ENCODE data around the gene COG5.

DNA sequence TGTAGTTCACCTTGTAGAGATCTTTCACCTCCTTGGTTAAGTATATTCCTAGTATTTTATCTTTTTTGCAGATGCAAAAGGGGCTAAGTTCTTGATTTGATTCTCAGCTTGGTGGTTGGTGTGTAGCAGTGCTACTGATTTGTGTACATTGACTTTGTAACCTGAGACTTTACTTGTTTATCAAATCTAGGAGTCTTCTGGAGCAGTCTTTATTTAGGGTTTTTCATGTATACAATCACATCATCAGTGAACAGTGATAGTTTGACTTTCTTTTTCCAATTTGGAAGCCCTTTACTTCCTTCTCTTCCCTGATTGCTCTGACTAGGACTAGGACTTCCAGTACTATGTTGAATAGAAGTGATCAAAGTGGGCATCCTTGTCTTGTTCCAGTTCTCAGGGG lies 60.0 kb downstream of the COG5 start:
- TF ChIP-seq, protein P1, sequence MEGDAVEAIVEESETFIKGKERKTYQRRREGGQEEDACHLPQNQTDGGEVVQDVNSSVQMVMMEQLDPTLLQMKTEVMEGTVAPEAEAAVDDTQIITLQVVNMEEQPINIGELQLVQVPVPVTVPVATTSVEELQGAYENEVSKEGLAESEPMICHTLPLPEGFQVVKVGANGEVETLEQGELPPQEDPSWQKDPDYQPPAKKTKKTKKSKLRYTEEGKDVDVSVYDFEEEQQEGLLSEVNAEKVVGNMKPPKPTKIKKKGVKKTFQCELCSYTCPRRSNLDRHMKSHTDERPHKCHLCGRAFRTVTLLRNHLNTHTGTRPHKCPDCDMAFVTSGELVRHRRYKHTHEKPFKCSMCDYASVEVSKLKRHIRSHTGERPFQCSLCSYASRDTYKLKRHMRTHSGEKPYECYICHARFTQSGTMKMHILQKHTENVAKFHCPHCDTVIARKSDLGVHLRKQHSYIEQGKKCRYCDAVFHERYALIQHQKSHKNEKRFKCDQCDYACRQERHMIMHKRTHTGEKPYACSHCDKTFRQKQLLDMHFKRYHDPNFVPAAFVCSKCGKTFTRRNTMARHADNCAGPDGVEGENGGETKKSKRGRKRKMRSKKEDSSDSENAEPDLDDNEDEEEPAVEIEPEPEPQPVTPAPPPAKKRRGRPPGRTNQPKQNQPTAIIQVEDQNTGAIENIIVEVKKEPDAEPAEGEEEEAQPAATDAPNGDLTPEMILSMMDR (IDR thresholded peaks at IDR 0.05 in 2 of 3, conservative IDR thresholded peaks at IDR 0.05 in 1 of 3; ENCODE audit: control insufficient read depth in 2 of 3, extremely low read depth in 1 of 3, insufficient read depth in 1 of 3, low read depth in 3 of 3, low read length in 3 of 3) = no peak
- TF ChIP-seq NRF1 (conservative IDR thresholded peaks at IDR 0.05; ENCODE audit: low read depth, low read length) (no peak), NFXL1 (IDR thresholded peaks at IDR 0.05; ENCODE audit: borderline replicate concordance) (no peak), SIN3A (IDR thresholded peaks at IDR 0.05; ENCODE audit: low read depth, low read length) (no peak), NFYB (IDR thresholded peaks at IDR 0.05; ENCODE audit: insufficient read depth, low read depth, low read length) (no peak), STAT3 (IDR thresholded peaks at IDR 0.05; ENCODE audit: low read depth, low read length) (no peak), SMAD1 (IDR thresholded peaks at IDR 0.05; ENCODE audit: low read depth, partially characterized antibody) (no peak), KAT2A (conservative IDR thresholded peaks at IDR 0.05; ENCODE audit: control insufficient read depth, low read depth, low read length) (no peak)
- TF ChIP-seq, protein P2, sequence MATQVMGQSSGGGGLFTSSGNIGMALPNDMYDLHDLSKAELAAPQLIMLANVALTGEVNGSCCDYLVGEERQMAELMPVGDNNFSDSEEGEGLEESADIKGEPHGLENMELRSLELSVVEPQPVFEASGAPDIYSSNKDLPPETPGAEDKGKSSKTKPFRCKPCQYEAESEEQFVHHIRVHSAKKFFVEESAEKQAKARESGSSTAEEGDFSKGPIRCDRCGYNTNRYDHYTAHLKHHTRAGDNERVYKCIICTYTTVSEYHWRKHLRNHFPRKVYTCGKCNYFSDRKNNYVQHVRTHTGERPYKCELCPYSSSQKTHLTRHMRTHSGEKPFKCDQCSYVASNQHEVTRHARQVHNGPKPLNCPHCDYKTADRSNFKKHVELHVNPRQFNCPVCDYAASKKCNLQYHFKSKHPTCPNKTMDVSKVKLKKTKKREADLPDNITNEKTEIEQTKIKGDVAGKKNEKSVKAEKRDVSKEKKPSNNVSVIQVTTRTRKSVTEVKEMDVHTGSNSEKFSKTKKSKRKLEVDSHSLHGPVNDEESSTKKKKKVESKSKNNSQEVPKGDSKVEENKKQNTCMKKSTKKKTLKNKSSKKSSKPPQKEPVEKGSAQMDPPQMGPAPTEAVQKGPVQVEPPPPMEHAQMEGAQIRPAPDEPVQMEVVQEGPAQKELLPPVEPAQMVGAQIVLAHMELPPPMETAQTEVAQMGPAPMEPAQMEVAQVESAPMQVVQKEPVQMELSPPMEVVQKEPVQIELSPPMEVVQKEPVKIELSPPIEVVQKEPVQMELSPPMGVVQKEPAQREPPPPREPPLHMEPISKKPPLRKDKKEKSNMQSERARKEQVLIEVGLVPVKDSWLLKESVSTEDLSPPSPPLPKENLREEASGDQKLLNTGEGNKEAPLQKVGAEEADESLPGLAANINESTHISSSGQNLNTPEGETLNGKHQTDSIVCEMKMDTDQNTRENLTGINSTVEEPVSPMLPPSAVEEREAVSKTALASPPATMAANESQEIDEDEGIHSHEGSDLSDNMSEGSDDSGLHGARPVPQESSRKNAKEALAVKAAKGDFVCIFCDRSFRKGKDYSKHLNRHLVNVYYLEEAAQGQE (IDR thresholded peaks at IDR 0.05; ENCODE audit: low read depth, low read length) = no peak
